Glutamatergic neuron (in vitro differentiated cells): Measurements from ENCODE around the gene ZNF280A. TPM values are rescaled to one million over a fixed set of nuclear protein-coding genes. Genes with fewer than 3 reads are reported as not detected.

Experiments
- DNase-seq: peaks from one replicate; pipeline ENCODE4 v3.0.0; 2022
- H3K27ac Mint-ChIP-seq: one replicate; pipeline ENCODE4 v1.8.0; 2020; ENCODE audit warnings: mild to moderate bottlenecking, mixed read lengths, inconsistent platforms; ENCODE audit not compliant: unreplicated experiment
- H3K27me3 Mint-ChIP-seq: one replicate; pipeline ENCODE4 v1.8.0; 2020; ENCODE audit warnings: mild to moderate bottlenecking, moderate library complexity, mixed read lengths, inconsistent platforms; ENCODE audit not compliant: unreplicated experiment
- H3K36me3 Mint-ChIP-seq: one replicate; pipeline ENCODE4 v1.8.0; 2020; ENCODE audit warnings: mild to moderate bottlenecking, mixed read lengths, inconsistent platforms; ENCODE audit not compliant: unreplicated experiment
- H3K4me1 Mint-ChIP-seq: one replicate; pipeline ENCODE4 v1.8.0; 2020; ENCODE audit warnings: mild to moderate bottlenecking, low read depth, mixed read lengths, inconsistent platforms; ENCODE audit not compliant: unreplicated experiment
- H3K4me3 Mint-ChIP-seq: one replicate; pipeline ENCODE4 v1.8.0; 2020; ENCODE audit warnings: mild to moderate bottlenecking, mixed read lengths, inconsistent platforms; ENCODE audit not compliant: unreplicated experiment
- H3K9me3 Mint-ChIP-seq: one replicate; pipeline ENCODE4 v1.8.0; 2020; ENCODE audit warnings: mild to moderate bottlenecking, moderate library complexity, mixed read lengths, inconsistent platforms; ENCODE audit not compliant: unreplicated experiment
- total RNA-seq: library from RNA; stranded (reverse); fragmentation: NEBNext Ultra II Directional; extraction: Animal tissue kit (Norgen Biotek cat#: 25700); gene quantifications from one replicate; pipeline ENCODE4 v1.2.1, GENCODE V29; 2021; ENCODE audit not compliant: unreplicated experiment
- TF ChIP-seq, protein P1 (sequence below): fragments of 200-600 bp; sonication (generic); IDR thresholded peaks from one replicate; pipeline ENCODE4 v1.5.0; 2021; ENCODE audit not compliant: partially characterized antibody, unreplicated experiment

Gene ZNF280A
- total RNA-seq, 1 donor from 2014 or later = not detected

DNA sequence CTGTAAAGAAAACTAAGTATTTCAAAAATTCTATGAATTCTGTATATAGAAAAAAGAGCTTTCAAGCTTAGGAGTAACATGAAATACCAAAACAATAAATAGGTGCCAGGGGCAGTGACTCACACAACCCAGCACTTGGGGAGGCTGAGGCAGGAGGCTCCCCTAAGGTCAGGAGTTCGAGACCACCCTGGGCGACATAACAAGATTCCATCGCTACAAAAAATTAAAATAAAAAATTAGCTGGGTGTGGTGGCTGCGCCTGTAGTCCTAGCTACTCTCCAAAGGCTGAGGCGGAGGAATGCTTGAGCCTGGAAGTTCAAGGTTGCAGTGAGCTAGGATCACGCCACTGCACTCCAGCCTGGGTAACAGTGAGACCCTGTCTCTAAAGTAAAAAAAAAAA lies 33.0 kb downstream of the ZNF280A start:
- Mint-ChIP-seq H3K4me3 (no peak overlapping the region), H3K27me3 (no peaks in the 10 kb centered on the region), H3K9me3 (no peaks in the 10 kb centered on the region), H3K27ac (no peak overlapping the region), H3K4me1 (no peaks in the 10 kb centered on the region), H3K36me3 (no peaks in the 10 kb centered on the region)
- no peak for DNase-seq
- TF ChIP-seq, protein P1, sequence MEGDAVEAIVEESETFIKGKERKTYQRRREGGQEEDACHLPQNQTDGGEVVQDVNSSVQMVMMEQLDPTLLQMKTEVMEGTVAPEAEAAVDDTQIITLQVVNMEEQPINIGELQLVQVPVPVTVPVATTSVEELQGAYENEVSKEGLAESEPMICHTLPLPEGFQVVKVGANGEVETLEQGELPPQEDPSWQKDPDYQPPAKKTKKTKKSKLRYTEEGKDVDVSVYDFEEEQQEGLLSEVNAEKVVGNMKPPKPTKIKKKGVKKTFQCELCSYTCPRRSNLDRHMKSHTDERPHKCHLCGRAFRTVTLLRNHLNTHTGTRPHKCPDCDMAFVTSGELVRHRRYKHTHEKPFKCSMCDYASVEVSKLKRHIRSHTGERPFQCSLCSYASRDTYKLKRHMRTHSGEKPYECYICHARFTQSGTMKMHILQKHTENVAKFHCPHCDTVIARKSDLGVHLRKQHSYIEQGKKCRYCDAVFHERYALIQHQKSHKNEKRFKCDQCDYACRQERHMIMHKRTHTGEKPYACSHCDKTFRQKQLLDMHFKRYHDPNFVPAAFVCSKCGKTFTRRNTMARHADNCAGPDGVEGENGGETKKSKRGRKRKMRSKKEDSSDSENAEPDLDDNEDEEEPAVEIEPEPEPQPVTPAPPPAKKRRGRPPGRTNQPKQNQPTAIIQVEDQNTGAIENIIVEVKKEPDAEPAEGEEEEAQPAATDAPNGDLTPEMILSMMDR = no peak

DNA sequence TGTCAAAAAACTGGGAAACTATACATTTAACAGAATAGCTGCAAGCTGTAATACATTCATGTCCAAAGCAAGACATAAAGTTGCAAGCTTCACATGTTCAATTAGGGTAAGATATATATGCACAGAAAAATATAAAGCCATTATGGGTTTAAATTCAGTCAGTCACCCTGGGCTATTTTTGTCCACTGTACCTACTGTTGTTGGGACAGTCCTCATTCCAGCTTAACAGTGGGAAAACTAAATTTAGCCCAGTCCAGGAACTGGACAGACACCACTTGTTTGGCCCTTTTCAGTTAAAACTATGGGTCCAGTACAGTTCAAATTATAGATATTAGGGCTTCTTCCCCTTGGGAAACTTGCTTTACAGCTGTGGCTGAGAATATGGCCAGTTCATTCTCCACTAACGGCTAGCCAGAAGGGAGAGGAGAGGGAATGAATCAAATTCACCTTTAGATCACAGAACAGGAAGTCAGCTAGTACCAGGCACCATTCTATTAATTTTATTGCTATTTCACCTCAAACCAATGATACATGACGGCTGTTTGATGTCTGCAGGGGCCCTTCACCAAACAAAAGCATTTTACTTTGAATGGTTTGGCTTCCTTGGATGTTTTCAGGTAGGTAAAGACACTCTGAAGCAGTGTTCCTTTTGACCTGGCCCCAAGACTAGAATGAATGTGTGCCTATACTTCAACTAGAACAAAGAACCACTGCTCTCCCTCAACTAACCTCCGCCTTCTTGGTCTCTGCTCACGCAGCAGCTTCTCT lies 33.8 kb downstream of the ZNF280A start:
- no peaks in the 10 kb centered on the region for H3K9me3 Mint-ChIP-seq
- H3K4me1 Mint-ChIP-seq = no peaks in the 10 kb centered on the region
- no peaks in the 10 kb centered on the region for H3K27me3 Mint-ChIP-seq
- no peaks in the 10 kb centered on the region for H3K36me3 Mint-ChIP-seq
- H3K27ac Mint-ChIP-seq = no peak overlapping the region
- no peak overlapping the region for H3K4me3 Mint-ChIP-seq
- DNase-seq = no peak
- TF ChIP-seq, protein P1 = no peak

DNA sequence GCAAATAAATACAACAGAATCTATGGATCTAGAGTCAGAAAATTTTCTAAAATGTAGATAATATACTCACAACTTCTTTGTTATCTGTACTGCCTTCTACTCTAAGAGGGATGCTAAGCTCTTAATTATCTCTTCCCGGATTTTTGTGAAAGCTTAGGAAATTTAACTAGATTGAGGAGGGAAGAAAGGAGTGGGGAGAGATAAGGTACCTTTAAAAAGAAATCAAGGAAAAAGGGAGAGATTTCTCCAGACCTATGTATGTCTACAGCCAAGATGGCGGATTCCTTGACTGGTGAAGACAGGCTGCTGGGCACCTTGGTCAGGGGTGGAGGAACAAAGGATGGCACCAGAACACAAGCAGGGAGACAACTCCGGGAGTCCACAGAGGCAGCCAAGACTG lies 34.5 kb downstream of the ZNF280A start:
- DNase-seq = no peak
- Mint-ChIP-seq H3K9me3 (no peaks in the 10 kb centered on the region), H3K36me3 (no peaks in the 10 kb centered on the region), H3K27ac (no peak overlapping the region), H3K27me3 (no peaks in the 10 kb centered on the region), H3K4me1 (no peaks in the 10 kb centered on the region), H3K4me3 (no peak overlapping the region)
- TF ChIP-seq, protein P1 = no peak

DNA sequence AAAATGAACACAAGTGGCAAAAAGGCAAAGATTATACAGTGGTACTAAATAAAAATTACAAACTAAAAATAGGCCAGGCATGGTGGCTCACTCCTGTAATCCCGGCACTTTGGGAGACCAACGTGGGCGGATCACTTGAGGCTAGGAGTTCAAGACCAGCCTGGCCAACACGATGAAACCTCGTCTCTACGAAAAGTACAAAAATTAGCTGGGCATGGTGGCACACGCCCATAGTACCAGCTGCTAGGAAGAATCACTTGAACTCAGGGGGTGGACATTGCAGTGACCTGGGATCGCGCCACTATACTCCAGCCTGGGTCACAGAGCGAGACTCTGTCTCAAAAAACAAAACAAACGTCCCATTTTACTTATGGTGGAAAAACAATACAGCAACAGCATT lies 36.0 kb downstream of the ZNF280A start:
- no peaks in the 10 kb centered on the region for H3K36me3 Mint-ChIP-seq
- no peaks in the 10 kb centered on the region for H3K9me3 Mint-ChIP-seq
- TF ChIP-seq, protein P1 = no peak
- no peaks in the 10 kb centered on the region for H3K27me3 Mint-ChIP-seq
- DNase-seq = no peak
- H3K4me1 Mint-ChIP-seq = no peaks in the 10 kb centered on the region
- H3K27ac Mint-ChIP-seq = no peak overlapping the region
- H3K4me3 Mint-ChIP-seq = no peak overlapping the region

DNA sequence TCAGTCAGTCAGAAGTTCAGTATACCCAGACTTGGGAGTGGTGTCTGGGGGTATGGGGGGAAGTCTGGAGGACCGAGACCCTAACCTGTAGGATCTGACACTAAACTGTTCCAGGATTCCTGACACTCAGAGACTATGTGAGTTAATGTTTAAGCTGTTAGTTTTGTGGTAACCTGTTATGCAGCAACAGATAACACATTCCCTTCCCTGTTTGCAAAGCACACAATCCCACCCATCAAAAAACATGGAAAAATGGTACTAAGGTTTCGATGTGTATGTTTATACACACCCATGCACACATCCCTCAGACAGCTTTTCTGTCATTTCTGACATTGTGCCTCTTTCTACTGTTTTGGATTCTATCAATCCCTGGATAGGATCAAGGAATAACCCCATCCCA lies 39.1 kb downstream of the ZNF280A start:
- no peaks in the 10 kb centered on the region for H3K36me3 Mint-ChIP-seq
- DNase-seq = no peak
- H3K4me1 Mint-ChIP-seq = no peaks in the 10 kb centered on the region
- H3K4me3 Mint-ChIP-seq = no peak overlapping the region
- H3K9me3 Mint-ChIP-seq = no peaks in the 10 kb centered on the region
- no peaks in the 10 kb centered on the region for H3K27me3 Mint-ChIP-seq
- H3K27ac Mint-ChIP-seq = no peak overlapping the region
- TF ChIP-seq, protein P1 = no peak
